Mammary epithelial cell (primary cell): ENCODE data around the gene BORCS5.

Experiments
- CTCF ChIP-seq, 2 donors: IDR thresholded peaks in 1 of 2; conservative IDR thresholded peaks in 1 of 2; 2 replicates each; pipeline ENCODE4 v1.5.1; 2011 to 2012; ENCODE audit warnings: inconsistent platforms in 2 of 2, low read length in 2 of 2, mild to moderate bottlenecking in 2 of 2, control low read depth in 1 of 2, low read depth in 1 of 2; ENCODE audit not compliant: insufficient read depth in 1 of 2; ENCODE audit errors: extremely low read depth in 1 of 2
- EZH2 ChIP-seq: IDR thresholded peaks from 2 replicates; pipeline ENCODE4 v1.6.1; 2012; ENCODE audit warnings: low read length, inconsistent platforms, borderline replicate concordance

- no peak for TF ChIP-seq CTCF (conservative IDR thresholded peaks at IDR 0.05 in 1 of 2, IDR thresholded peaks at IDR 0.05 in 1 of 2; ENCODE audit: extremely low read depth in 1 of 2, insufficient read depth in 1 of 2, low read depth in 1 of 2, low read length in 2 of 2)
- no peak for TF ChIP-seq EZH2
Measured at GRCh38 chr12:12406762-12407161, 49.9 kb downstream of the BORCS5 start.
